SH-SY5Y (cell line): ENCODE results near the gene INO80E.

Experiments
- GATA2 ChIP-seq: IDR thresholded peaks from 2 replicates; pipeline ENCODE4 v1.6.1; 2011; ENCODE audit warnings: mild to moderate bottlenecking, low read depth, low read length
- GATA3 ChIP-seq: IDR thresholded peaks from 2 replicates; pipeline ENCODE4 v1.6.1; 2011; ENCODE audit warnings: low read depth, mild to moderate bottlenecking, low read length, moderate library complexity

DNA sequence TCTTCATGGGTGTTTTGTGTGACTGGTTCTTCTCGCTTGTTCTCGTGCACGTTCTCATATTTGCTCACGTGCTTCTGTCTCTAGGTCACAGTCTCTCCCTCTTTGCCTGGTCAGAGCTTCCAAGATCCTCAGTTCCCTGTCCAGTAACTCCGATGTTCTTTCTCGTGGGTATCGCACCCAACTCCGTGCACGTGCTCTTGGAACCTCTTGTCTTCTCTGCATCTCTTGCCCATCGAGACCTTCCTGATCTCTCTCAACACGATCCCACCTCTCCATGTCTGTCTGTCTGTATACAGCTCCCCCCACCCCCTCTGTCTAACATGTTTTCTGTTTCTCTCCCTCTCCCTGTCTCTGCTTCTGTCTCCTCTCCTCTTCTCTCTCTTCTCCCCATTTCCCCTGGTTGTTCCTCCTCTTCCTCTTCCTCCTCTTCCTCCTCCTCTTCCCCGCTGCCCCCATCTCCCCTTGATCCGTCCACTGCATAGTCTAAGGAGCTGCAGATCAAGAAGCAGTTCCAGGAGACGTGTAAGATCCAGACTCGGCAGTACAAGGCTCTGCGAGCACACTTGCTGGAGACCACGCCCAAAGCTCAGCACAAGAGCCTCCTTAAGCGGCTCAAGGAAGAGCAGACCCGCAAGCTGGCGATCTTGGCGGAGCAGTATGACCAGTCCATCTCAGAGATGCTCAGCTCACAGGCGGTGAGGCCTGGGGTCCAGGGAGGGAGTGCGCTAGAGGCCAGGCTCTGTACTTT, 6.8 kb upstream of the INO80E start:
- TF ChIP-seq GATA2 (no peak), GATA3 (no peak)
